Measurements from ENCODE around the gene C2orf76.
A peak's percentile ranks its signal among the peaks of the same experiment; 100 is the strongest.
"Not testable (repeated sequence)": the region's sequence is repeated elsewhere in the genome, so short reads cannot be mapped to it uniquely, and the experiment has no call there.

Gene C2orf76

GRCh38 chr2:119366649-119367471 is at the start of gene C2orf76, which contains the start of gene DBI:
Gene C2orf76, minus strand, starts transcription at chr2:119366834. Its CDS starts 26,875 bp downstream, at chr2:119339959.
Gene DBI, plus strand, starts transcription at chr2:119366977. Its CDS starts 75 bp downstream, at chr2:119367052.
- DNase-seq (ENCODE audit: low read depth in 2 of 2) = peak; percentile 83 to 89

GRCh38 chr2:119415630-119416029 is 49.0 kb upstream of the C2orf76 start:
- DNase-seq (ENCODE audit: low read depth in 2 of 2) = no peak

GRCh38 chr2:119414894-119415293 is 48.3 kb upstream of the C2orf76 start:
- no peak for DNase-seq (ENCODE audit: low read depth in 2 of 2)

- DNase-seq (ENCODE audit: low read depth in 2 of 2) = no peak
These were observed 42.9 kb upstream of the C2orf76 start for GRCh38 chr2:119409506-119409905.

GRCh38 chr2:119408221-119408619 is 41.6 kb upstream of the C2orf76 start:
- no peak for DNase-seq (ENCODE audit: low read depth in 2 of 2)

- no peak for DNase-seq (ENCODE audit: low read depth in 2 of 2)
These were observed 41.0 kb upstream of the C2orf76 start for GRCh38 chr2:119407430-119408220.

- no peak for DNase-seq (ENCODE audit: low read depth in 2 of 2)
These were observed 38.5 kb upstream of the C2orf76 start for GRCh38 chr2:119405151-119405550.

- DNase-seq (ENCODE audit: low read depth in 2 of 2) = not testable (repeated sequence)
These were observed 37.0 kb upstream of the C2orf76 start for GRCh38 chr2:119403618-119404017.

GRCh38 chr2:119402645-119403560 is 36.3 kb upstream of the C2orf76 start:
- DNase-seq (ENCODE audit: low read depth in 2 of 2) = no peak

- no peak for DNase-seq (ENCODE audit: low read depth in 2 of 2)
These were observed 35.5 kb upstream of the C2orf76 start for GRCh38 chr2:119402106-119402505.

- DNase-seq (ENCODE audit: low read depth in 2 of 2) = no peak
These were observed 30.6 kb upstream of the C2orf76 start for GRCh38 chr2:119397196-119397595.

GRCh38 chr2:119393971-119394748 is 27.5 kb upstream of the C2orf76 start:
- no peak for DNase-seq (ENCODE audit: low read depth in 2 of 2)

GRCh38 chr2:119389615-119390306 is 23.1 kb upstream of the C2orf76 start:
- DNase-seq (ENCODE audit: low read depth in 2 of 2) = no peak

- peak; percentile 5 to 30 for DNase-seq (ENCODE audit: low read depth in 2 of 2)
These were observed 20.9 kb upstream of the C2orf76 start for GRCh38 chr2:119387381-119388129.

GRCh38 chr2:119385466-119385865 is 18.8 kb upstream of the C2orf76 start:
- DNase-seq (ENCODE audit: low read depth in 2 of 2) = no peak

- no peak for DNase-seq (ENCODE audit: low read depth in 2 of 2)
These were observed 18.3 kb upstream of the C2orf76 start for GRCh38 chr2:119384971-119385370.

- DNase-seq (ENCODE audit: low read depth in 2 of 2) = no peak
These were observed 16.9 kb upstream of the C2orf76 start for GRCh38 chr2:119383410-119384140.

GRCh38 chr2:119378566-119378965 is 11.9 kb upstream of the C2orf76 start:
- no peak for DNase-seq (ENCODE audit: low read depth in 2 of 2)

- DNase-seq (ENCODE audit: low read depth in 2 of 2) = no peak
These were observed 11.3 kb upstream of the C2orf76 start for GRCh38 chr2:119377993-119378345.
